Ramos (cell line): ENCODE measurements around the gene FOCAD.

Experiments used
- in situ Hi-C: fragments of 300-500 bp; cut with MboI; formaldehyde crosslinking; loops from one replicate; pipeline ENCODE4 v1.14.3; 2022; ENCODE audit warnings: low sequenced_read_pairs; ENCODE audit not compliant: unreplicated experiment

The FOCAD gene

GRCh38 chr9:20784196-20784595 is 100.1 kb downstream of the FOCAD start:
- in situ Hi-C loops, result loop anchor here (25.0 kb wide), 1 partner anchor 103 kb away; no protein-coding TSS in a partner anchor

GRCh38 chr9:20786807-20787206 is 102.7 kb downstream of the FOCAD start:
- in situ Hi-C loops, result loop anchor here (25.0 kb wide), 1 partner anchor 100 kb away; no protein-coding TSS in a partner anchor

DNA sequence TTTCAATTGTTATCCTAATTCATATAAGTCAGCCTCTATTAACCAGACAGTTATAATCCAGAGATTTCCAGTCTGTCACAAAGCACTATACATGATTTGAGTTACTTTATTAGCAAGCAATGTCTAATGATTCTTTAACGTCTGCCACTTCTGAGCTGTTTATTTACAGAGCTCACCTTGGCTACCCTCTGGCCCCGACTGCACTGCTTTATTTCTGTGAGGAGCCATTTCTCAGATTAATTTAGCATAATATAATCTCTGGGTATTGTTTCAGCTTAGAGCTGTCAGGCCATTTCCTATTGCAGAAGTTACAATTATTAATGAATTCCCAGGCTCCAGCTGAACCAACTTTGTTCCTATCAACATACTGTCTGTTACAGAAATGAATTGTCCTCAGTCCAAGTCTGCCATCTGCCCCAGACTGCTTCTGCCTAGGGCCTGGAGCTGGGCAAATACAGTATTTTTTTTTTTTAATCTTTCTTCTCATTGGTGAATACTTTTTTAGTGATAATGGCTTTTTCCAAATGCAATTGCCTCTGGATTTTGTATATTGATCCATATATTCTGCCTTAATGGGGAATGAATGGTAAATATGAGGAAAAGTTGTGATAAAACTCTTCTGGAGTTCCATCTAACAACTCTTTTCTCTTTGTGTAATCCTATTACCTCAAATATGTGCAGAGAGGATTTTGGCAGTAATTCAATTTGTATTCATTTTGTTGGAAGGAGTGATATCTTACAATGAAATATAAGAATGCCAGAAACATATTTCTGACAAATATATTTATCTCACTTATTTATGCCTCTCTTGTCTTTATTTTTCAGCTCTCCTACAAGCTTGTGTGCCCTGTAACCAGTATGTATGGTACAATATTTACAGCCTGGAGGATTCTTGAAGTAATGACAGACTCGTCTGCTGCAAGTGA is 104.7 kb downstream of the FOCAD start:
- in situ Hi-C loops, result loop anchor here (25.0 kb wide), 1 partner anchor 99 kb away; no protein-coding TSS in a partner anchor

DNA sequence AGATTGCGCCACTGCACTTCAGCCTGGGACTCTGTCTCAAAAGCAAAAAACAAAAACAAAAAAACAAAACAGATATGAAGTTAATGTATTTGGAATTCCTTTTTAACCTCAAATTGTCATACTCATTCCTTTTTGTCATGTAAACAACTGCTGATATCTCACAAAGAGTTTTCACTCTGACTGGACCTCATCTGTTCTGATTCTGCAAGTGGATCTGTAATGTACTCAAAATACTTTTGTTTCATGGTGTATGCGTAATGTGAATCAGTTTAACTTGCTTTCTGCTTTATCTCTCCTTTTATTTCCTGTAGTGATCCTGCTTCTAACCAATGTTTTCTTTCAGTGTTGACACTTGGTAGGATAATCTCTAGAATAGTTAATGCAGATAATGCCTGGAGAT is 106.7 kb downstream of the FOCAD start:
- in situ Hi-C loops, result loop anchor here (25.0 kb wide), 1 partner anchor 97 kb away; no protein-coding TSS in a partner anchor

GRCh38 chr9:20791682-20792081 is 107.6 kb downstream of the FOCAD start:
- in situ Hi-C loops, result loop anchor here (25.0 kb wide), 1 partner anchor 96 kb away; no protein-coding TSS in a partner anchor

DNA sequence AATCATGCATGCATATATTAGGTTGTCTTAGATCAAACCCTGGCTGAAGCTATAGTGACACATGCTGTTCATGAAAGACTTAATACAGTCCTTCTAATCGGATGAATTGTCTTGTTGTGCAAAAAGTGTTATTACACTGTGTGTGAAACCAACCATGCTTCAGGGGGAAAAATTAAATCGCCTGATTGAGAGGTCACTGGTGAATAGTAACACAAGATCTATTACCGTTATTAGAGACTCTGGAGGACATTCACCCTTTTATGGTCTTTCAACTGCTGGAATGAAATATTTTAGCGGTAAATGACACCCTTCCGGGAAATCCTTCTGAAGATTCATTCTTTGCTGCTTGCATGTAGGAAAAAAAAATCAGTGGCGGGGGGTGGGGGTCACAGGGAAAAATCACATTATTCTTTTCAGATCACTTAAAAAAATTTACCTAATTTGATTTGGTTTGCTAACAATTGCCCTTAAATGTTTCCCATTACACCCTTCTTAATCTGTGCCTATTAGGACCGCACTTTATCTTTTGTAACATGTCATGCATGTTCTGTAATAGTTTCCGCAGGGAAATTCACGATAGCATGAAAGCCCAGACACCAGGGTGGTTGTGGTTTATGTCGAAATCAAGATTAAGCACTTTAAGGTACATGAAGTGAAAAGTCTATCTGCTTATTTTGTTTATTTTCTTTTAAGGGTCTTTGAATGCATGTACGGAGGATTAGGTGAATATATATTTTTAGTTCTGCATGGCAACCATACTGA is 120.6 kb downstream of the FOCAD start:
- in situ Hi-C loops, result no loop called here

DNA sequence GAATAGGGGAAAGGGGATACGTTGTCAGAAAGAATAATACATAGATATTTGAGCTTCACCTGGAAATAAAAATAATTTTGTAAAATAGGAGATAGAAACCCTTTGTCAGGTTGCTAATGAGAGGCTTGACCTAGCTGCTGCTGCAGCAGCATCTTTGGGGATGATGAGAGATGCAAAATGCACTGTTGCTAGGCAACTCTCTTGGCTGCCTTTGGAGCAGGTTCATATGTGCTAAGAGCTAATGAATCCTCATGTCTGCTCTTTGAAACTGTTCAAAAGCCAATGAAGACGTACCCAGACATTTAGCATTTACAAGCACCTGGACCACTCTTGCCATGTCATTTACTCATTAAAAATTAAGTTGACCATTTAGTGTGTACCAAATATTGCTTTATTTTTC is 121.7 kb downstream of the FOCAD start:
- in situ Hi-C loops, result no loop called here

- in situ Hi-C loops, result no loop called here
Measured at GRCh38 chr9:20808002-20808401, 123.9 kb downstream of the FOCAD start.

- in situ Hi-C loops, result no loop called here
Measured at GRCh38 chr9:20811872-20812271, 127.8 kb downstream of the FOCAD start.

DNA sequence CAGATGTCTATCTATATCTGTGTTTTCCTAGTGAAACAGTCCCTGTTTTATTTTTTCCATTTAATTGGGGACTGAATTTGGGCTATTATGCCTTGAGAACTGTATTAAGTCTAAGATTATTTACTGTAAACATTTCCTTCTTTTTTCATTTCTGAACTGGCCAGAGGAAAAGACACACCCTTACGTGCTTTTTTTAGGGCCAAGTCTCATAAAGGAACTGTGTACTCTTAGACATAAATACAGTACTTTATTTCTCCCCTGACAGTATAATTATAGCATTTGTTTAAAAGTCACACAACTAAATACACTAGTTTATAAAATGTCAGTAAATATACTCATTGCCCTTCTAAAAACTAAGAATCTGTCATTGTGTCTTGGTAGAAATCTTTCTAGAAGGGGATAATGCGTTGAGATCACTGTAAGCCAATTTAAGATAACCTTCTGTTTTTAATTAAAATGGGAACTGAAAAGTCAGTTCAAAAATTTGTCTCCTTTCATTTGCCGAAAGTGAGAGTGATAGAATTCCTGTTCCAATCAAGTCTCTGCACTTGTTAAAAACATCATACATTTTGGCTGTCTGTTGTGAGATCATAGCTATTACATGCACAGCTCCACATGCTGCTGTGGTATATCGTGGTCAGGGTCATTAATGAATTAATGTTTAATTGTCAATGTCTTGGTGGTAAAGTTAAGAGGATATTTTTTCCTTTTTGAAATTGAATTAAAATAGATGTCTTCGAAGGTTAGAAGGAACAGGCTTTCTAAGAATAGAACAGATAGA is 132.1 kb downstream of the FOCAD start:
- in situ Hi-C loops, result no loop called here

GRCh38 chr9:20823051-20823450 is 139.0 kb downstream of the FOCAD start:
- in situ Hi-C loops, result no loop called here

DNA sequence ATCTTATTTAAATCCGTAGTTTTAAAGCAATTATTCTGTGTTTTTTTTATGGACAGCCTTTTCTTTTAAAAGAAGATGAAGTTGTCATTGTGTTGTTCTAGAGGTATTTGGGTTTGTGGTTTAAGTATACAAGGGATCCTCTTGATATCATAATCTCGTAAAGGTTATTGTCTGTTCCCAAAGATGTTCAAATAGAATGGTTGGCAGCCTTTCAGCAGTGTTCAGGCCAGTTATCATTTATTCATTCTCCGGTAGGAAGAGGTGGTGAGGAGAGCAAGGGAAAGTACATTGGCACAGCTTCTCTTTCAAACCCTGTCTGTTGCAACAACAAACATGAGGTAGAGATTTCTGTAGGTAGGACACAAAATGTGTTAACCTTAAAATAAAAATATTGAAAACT is 147.0 kb downstream of the FOCAD start:
- in situ Hi-C loops, result no loop called here

GRCh38 chr9:20832775-20833174 is 148.7 kb downstream of the FOCAD start:
- in situ Hi-C loops, result no loop called here

DNA sequence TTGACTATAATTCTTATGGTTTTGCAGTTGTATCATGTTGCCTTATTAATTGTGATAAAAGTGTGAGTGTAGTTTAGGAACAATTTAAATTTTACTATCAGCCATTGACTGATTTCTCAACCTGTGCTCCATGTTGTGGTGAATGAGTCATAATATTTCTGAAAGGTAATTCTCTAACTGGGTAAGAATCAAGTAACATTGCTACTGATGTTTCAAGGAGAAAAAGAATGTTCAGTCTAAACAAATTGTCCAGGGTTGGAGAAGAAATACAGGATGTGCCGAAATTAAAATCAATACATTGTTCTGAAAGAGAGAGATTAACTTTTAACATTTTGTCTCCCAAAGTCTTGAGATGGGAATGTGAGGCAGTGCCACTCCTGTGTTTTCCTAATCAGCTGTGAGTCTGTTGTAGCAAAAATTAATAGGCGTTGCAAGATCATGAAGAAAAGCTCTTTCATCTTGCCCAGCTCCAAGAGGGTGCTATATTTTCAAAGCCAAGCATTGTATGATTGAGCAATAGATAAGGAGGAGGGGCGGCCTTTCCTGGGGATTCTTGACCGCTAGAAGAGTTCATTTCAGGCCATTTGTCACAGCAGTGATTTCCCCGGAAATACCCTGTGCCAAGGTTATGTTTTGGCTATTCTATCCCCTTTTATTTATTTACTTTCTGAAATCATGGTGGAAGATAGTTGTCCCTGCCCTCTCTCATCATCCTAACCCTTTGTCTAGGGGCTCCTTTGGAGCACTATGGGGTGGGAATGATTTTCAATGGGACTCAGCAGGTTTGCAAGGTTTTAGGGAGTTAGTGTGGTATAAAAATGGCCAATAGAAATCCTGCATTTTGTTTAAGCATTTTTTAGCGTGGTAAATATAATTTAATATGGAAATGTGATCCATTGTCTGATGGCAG is 151.6 kb downstream of the FOCAD start:
- in situ Hi-C loops, result no loop called here

DNA sequence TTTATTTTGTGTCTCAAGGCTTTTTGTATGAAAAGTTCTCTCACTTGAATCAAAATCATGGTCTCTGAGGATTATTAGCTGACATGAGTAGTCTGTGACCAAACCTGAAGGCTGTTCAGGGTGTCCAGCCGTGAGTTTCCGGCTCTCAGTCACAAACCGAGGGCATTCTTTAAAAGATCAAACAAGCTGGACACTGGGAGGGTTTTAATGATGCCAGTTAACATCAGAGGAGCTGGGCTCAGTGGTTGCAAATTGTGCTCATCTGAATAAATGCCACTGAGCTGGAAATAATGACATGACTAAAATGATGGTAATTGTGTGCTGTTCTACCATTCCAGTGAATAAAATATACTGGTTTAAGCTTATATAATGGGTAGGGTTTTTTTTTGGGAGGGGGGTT is 153.1 kb downstream of the FOCAD start:
- in situ Hi-C loops, result no loop called here

- in situ Hi-C loops, result no loop called here
Measured at GRCh38 chr9:20838218-20838617, 154.2 kb downstream of the FOCAD start.

GRCh38 chr9:20844916-20845315 is 160.9 kb downstream of the FOCAD start:
- in situ Hi-C loops, result no loop called here

DNA sequence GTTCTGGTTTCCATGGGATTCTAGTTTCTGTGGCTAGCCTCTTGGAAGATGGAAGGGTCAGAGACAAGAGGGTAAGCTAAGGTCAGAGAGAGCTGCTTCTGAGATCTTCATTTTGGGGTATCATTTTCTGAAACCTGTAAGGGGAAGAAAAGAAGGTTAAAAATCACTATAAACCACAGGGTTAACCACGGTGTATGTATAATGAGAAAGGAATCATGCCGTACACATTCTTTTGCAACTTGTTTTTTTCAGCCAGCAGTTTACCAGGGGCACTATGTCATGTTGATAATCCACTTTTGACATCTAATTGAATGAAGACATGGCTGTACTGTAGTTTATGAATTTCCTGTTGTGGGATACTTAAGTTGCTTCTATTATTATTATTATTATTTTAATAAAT is 164.4 kb downstream of the FOCAD start:
- in situ Hi-C loops, result no loop called here

GRCh38 chr9:20853866-20854265 is 169.8 kb downstream of the FOCAD start:
- in situ Hi-C loops, result no loop called here
